ENCODE data around the gene C4orf54. TPM values are rescaled to one million over a fixed set of nuclear protein-coding genes. Genes with fewer than 3 reads are reported as not detected.

C4orf54 gene
- total RNA-seq, 1 donor from 2014 or later = 132 TPM

- H3K9me3 ChIP-seq (ENCODE audit: control insufficient read depth in 3 of 3, low read length in 3 of 3) = no peaks in the 10 kb centered on the region
- H3K4me1 ChIP-seq (ENCODE audit: control insufficient read depth in 3 of 3, insufficient read depth in 3 of 3, low read length in 3 of 3) = peaks cover 25 to 48% (median 36%) of the 10 kb centered on the region in 3 donors
- H3K27me3 ChIP-seq (ENCODE audit: control insufficient read depth in 3 of 3, insufficient read depth in 3 of 3, low read length in 3 of 3) = no peaks in the 10 kb centered on the region
- peak overlapping the region in 1 of 3 donors; percentile 8 for H3K9ac ChIP-seq (ENCODE audit: low read depth in 1 of 3, low read length in 3 of 3)
- peak overlapping the region; percentile 32 for H3K27ac ChIP-seq (ENCODE audit: low read depth, low read length)
- no peak overlapping the region for H3K4me3 ChIP-seq (ENCODE audit: low read length in 3 of 3)
- no peaks in the 10 kb centered on the region for H3K36me3 ChIP-seq (ENCODE audit: control insufficient read depth in 3 of 3, insufficient read depth in 3 of 3, low read length in 3 of 3)
Observed at GRCh38 chr4:99612281-99612680, 45.3 kb downstream of the C4orf54 start.

DNA sequence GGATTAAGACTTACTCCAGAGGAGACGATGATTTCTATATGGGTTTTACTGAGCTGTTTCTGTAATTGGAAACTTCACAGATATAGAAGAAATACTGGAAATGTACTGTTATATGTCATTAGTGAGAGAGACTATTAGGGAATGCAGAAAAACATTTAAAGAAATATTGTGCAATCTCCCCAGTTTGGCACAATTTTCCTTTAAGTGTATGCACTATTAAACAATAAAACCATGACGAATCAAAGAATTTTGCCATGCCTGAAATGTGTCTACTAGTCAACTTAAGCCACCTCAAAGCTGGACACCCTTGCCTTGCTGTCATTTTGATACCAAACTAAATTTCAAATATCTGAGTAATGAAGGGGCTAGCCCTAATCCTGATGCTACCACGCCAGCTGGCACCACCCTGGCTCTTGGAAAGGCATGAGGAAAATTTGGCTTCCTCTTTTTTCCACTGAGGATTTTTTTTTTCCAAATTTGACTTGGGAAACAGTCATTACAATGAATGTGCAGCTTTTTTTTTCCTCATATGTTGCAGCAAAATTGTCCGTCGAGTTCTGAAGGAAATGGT lies 46.9 kb downstream of the C4orf54 start:
- H3K27me3 ChIP-seq (ENCODE audit: control insufficient read depth in 3 of 3, insufficient read depth in 3 of 3, low read length in 3 of 3) = no peaks in the 10 kb centered on the region
- H3K9ac ChIP-seq (ENCODE audit: low read depth in 1 of 3, low read length in 3 of 3) = no peak overlapping the region
- no peaks in the 10 kb centered on the region for H3K36me3 ChIP-seq (ENCODE audit: control insufficient read depth in 3 of 3, insufficient read depth in 3 of 3, low read length in 3 of 3)
- H3K27ac ChIP-seq (ENCODE audit: low read depth, low read length) = peak overlapping the region; percentile 25
- H3K9me3 ChIP-seq (ENCODE audit: control insufficient read depth in 3 of 3, low read length in 3 of 3) = no peaks in the 10 kb centered on the region
- peak overlapping the region in 2 of 3 donors; percentile 51 to 66 for H3K4me3 ChIP-seq (ENCODE audit: low read length in 3 of 3)
- peaks cover 21 to 33% (median 31%) of the 10 kb centered on the region in 3 donors for H3K4me1 ChIP-seq (ENCODE audit: control insufficient read depth in 3 of 3, insufficient read depth in 3 of 3, low read length in 3 of 3)

DNA sequence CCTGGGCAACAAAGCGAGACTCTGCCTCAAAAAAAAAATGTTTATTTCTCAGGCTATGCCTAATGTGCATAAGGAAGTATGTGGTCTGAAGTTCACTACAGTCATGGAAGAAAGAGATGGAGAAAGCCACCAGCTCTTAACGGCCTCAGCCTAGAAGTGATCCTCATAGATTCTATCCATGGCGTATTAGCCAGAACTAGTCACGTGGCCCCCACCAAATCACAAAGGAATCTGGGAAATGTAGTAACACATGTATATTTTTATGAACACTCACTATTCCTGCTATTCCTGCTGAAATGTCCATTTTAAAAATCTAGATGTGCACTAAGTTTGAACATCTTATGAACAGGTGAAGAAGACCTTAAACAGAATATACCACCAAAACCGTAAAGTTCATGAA lies 49.2 kb downstream of the C4orf54 start:
- Histone ChIP-seq H3K27ac (ENCODE audit: low read depth, low read length) (no peak overlapping the region), H3K36me3 (ENCODE audit: control insufficient read depth in 3 of 3, insufficient read depth in 3 of 3, low read length in 3 of 3) (no peaks in the 10 kb centered on the region), H3K4me1 (ENCODE audit: control insufficient read depth in 3 of 3, insufficient read depth in 3 of 3, low read length in 3 of 3) (peaks cover 12 to 22% (median 19%) of the 10 kb centered on the region in 3 donors), H3K4me3 (ENCODE audit: low read length in 3 of 3) (no peak overlapping the region), H3K9me3 (ENCODE audit: control insufficient read depth in 3 of 3, low read length in 3 of 3) (no peaks in the 10 kb centered on the region), H3K9ac (ENCODE audit: low read depth in 1 of 3, low read length in 3 of 3) (no peak overlapping the region), H3K27me3 (ENCODE audit: control insufficient read depth in 3 of 3, insufficient read depth in 3 of 3, low read length in 3 of 3) (no peaks in the 10 kb centered on the region)

Other genes with a start within 250 kb of the C4orf54 start
- gene ADH7, start 222.5 kb downstream of the C4orf54 start, total RNA-seq = not detected
- gene C4orf17, start 146.8 kb downstream of the C4orf54 start, total RNA-seq = not detected
- gene TRMT10A, start 93.8 kb downstream of the C4orf54 start, total RNA-seq = 5.7 TPM
- gene MTTP, start 83.0 kb downstream of the C4orf54 start, total RNA-seq = under 0.01 TPM
- gene DAPP1, start 159.0 kb upstream of the C4orf54 start, total RNA-seq = 1.6 TPM
- gene LAMTOR3, start 236.6 kb upstream of the C4orf54 start, total RNA-seq = 20.4 TPM

Measured in skeletal muscle tissue (tissue), 4 donors.